ENCODE data around the gene NUP93. TPM values are rescaled to one million over a fixed set of nuclear protein-coding genes. Genes with fewer than 3 reads are reported as not detected.
"Not testable (repeated sequence)": the region's sequence is repeated elsewhere in the genome, so short reads cannot be mapped to it uniquely, and the experiment has no call there.

The NUP93 gene
- total RNA-seq, 1 donor, result 60.9 TPM

DNA sequence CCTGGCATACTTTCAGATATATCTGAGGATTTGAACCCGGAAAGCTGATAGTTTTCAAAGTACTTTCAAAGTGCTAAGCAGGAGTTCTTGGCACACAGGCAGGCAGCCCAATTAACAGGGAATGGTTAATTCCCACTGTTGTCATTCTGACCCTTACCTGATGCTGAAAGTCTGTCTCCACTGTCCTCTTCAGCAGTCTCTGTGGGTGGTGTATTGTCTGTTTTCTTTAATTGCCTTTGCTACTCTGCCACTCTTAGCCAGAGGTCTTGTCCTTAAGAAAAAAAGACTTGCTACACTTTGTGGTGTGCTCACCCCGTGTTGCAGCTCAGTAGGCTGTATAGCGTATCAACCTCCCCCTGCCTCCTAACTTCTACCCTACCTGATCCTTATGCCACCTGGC, 71.8 kb downstream of the NUP93 start:
- H3K4me3 ChIP-seq (ENCODE audit: low read depth, low read length), result no peak overlapping the region
- TF ChIP-seq, protein P1, sequence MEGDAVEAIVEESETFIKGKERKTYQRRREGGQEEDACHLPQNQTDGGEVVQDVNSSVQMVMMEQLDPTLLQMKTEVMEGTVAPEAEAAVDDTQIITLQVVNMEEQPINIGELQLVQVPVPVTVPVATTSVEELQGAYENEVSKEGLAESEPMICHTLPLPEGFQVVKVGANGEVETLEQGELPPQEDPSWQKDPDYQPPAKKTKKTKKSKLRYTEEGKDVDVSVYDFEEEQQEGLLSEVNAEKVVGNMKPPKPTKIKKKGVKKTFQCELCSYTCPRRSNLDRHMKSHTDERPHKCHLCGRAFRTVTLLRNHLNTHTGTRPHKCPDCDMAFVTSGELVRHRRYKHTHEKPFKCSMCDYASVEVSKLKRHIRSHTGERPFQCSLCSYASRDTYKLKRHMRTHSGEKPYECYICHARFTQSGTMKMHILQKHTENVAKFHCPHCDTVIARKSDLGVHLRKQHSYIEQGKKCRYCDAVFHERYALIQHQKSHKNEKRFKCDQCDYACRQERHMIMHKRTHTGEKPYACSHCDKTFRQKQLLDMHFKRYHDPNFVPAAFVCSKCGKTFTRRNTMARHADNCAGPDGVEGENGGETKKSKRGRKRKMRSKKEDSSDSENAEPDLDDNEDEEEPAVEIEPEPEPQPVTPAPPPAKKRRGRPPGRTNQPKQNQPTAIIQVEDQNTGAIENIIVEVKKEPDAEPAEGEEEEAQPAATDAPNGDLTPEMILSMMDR (IDR thresholded peaks at IDR 0.05; ENCODE audit: insufficient read depth, low read depth, low read length), result no peak
- no peak for DNase-seq (ENCODE audit: low read depth)

GRCh38 chr16:56807011-56807675, 77.2 kb downstream of the NUP93 start:
- TF ChIP-seq, protein P1 (IDR thresholded peaks at IDR 0.05; ENCODE audit: insufficient read depth, low read depth, low read length), result no peak
- no peak overlapping the region for H3K4me3 ChIP-seq (ENCODE audit: low read depth, low read length)
- peak; percentile 77 for DNase-seq (ENCODE audit: low read depth)

DNA sequence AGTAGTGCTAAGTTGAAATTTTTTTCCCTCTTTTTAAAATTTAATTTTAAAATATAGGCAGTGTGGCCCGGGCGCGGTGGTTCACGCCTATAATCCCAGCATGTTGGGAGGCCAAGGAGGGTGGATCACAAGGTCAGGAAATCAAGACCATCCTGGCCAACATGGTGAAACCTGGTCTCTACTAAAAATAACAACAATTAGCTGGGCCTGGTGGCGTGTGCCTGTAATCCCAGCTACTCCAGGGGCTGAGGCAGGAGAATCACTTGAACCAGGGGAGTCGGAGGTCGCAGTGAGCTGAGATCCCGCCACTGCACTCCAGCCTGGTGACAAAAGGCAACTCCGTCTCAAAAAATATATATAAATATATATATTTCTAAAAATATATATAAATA, 77.7 kb downstream of the NUP93 start:
- not testable (repeated sequence) for DNase-seq (ENCODE audit: low read depth); H3K4me3 ChIP-seq (ENCODE audit: low read depth, low read length)

- no peak overlapping the region for H3K4me3 ChIP-seq (ENCODE audit: low read depth, low read length)
- TF ChIP-seq, protein P1 (IDR thresholded peaks at IDR 0.05; ENCODE audit: insufficient read depth, low read depth, low read length), result no peak
- DNase-seq (ENCODE audit: low read depth), result no peak
Observed at GRCh38 chr16:56810954-56811353, 81.0 kb downstream of the NUP93 start.

- not testable (repeated sequence) for H3K4me3 ChIP-seq (ENCODE audit: low read depth, low read length); DNase-seq (ENCODE audit: low read depth)
Observed at GRCh38 chr16:56811602-56812001, 81.7 kb downstream of the NUP93 start.

DNA sequence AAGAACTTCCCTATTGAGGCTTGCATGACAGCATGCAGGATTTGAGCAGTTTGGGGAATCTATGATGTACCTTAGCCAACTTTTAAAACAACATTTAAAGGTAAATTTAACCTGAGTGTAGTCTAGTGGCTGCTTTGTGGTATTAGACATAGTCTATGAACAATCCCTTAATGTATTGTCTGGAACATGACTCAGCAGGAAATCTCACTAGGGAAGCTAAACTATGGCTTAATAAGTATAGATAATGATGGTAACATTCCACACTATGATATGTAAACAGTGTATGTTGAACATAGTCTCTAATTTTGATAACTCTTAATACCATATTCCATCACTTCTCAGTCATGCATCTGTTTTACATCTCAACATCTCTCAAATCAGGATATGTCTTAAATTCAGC, 83.0 kb downstream of the NUP93 start:
- H3K4me3 ChIP-seq (ENCODE audit: low read depth, low read length), result no peak overlapping the region
- TF ChIP-seq, protein P1 (IDR thresholded peaks at IDR 0.05; ENCODE audit: insufficient read depth, low read depth, low read length), result no peak
- DNase-seq (ENCODE audit: low read depth), result peak; percentile 76

DNA sequence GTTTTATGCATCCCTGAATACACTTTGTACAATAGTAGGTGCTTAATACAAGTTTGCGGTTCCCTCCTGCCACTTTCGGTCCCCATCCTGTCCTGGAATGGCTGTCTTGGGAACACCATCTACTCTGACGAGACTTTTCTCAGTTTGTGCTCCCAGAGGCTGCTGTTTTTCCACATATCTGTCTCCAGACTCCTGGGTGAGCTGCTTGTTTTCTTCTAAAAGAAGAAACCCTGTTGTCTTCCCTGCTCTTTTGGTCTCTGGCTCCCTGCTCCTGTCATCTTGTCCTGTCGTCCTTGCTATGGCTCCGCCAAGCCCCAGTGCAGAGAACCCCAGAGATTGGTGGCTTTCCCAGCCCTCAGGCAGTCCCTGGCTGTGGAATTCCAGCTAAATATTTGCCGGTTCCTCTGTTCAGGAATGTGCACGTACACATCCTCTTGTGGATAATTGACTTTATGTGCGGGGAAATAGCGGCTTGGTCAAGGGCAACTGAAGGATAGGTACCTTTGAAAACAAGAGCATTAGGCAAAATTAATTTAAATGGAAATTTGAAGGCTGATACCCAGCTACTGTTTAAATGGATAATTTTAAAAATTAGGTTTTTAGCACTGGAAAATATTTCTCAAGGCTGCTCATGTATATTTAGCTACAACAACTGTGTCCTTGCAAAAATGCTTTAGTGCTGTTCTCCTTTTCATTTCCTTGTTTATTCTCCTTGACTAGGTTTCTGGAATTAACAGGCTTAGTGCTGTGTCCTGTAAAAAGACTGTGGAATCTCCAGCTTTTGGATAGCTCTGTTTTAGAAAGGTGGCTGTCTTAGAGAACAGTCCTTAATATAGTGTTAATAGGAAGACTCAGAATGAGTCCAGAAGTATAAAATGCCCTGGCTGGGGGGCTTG, 84.9 kb downstream of the NUP93 start:
- DNase-seq (ENCODE audit: low read depth), result no peak
- H3K4me3 ChIP-seq (ENCODE audit: low read depth, low read length), result peak overlapping the region; percentile 10
- TF ChIP-seq, protein P1 (IDR thresholded peaks at IDR 0.05; ENCODE audit: insufficient read depth, low read depth, low read length), result no peak
